Measurements from ENCODE around the gene CAPN7.

CAPN7 gene

GRCh38 chr3:15267502-15267901 is 61.5 kb downstream of the CAPN7 start:
- Histone ChIP-seq H3K27me3 (no peaks in the 10 kb centered on the region), H3K4me1 (ENCODE audit: control insufficient read depth in 1 of 2, insufficient read depth in 1 of 2, low read depth in 1 of 2, low read length in 1 of 2) (peaks cover 47 to 55% of the 10 kb centered on the region in 2 experiments), H3K9me3 (no peaks in the 10 kb centered on the region), H3K4me3 (ENCODE audit: low read depth in 1 of 2, low read length in 1 of 2) (no peak overlapping the region), H3K27ac (peak overlapping the region; percentile 94), H3K36me3 (peaks cover 40% of the 10 kb centered on the region)
- TF ChIP-seq, protein P1, sequence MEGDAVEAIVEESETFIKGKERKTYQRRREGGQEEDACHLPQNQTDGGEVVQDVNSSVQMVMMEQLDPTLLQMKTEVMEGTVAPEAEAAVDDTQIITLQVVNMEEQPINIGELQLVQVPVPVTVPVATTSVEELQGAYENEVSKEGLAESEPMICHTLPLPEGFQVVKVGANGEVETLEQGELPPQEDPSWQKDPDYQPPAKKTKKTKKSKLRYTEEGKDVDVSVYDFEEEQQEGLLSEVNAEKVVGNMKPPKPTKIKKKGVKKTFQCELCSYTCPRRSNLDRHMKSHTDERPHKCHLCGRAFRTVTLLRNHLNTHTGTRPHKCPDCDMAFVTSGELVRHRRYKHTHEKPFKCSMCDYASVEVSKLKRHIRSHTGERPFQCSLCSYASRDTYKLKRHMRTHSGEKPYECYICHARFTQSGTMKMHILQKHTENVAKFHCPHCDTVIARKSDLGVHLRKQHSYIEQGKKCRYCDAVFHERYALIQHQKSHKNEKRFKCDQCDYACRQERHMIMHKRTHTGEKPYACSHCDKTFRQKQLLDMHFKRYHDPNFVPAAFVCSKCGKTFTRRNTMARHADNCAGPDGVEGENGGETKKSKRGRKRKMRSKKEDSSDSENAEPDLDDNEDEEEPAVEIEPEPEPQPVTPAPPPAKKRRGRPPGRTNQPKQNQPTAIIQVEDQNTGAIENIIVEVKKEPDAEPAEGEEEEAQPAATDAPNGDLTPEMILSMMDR (IDR thresholded peaks at IDR 0.05), result no peak

DNA sequence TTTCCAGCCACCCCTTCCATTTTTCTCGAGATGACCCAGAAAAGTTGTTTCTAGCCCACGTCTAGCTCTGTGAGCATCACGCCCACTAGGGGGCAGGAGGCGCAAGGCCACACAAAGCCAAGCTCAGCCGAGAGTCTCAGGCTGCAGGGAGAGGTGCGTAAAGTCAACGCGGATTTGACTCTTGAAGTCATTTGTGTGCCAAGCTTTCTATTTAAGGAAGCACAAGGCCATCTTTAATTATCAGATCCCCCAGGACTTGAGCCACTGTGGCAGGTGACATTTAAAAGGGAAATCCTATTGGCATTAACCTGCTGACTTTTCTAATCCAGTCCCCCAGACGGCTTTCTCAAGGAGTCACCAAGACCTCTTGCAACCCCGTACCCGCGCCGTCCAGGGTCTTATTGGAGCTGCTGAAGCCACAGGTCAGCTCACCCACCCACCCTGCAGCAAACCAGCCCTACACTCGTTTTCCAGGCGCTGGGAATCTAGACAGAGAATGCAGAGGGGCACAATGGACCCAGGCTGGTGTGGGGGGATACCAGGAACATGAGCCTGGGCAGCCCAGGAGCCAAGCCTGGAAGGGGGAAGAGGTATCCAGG is 62.1 kb downstream of the CAPN7 start:
- no peaks in the 10 kb centered on the region for H3K27me3 ChIP-seq
- no peaks in the 10 kb centered on the region for H3K9me3 ChIP-seq
- H3K4me3 ChIP-seq (ENCODE audit: low read depth in 1 of 2, low read length in 1 of 2), result peak overlapping the region in 1 of 2 experiments; percentile 51
- H3K27ac ChIP-seq, result peak overlapping the region; percentile 94
- peaks cover 38% of the 10 kb centered on the region for H3K36me3 ChIP-seq
- H3K4me1 ChIP-seq (ENCODE audit: control insufficient read depth in 1 of 2, insufficient read depth in 1 of 2, low read depth in 1 of 2, low read length in 1 of 2), result peaks cover 54 to 61% of the 10 kb centered on the region in 2 experiments
- TF ChIP-seq, protein P1 (IDR thresholded peaks at IDR 0.05), result peak; percentile 90

DNA sequence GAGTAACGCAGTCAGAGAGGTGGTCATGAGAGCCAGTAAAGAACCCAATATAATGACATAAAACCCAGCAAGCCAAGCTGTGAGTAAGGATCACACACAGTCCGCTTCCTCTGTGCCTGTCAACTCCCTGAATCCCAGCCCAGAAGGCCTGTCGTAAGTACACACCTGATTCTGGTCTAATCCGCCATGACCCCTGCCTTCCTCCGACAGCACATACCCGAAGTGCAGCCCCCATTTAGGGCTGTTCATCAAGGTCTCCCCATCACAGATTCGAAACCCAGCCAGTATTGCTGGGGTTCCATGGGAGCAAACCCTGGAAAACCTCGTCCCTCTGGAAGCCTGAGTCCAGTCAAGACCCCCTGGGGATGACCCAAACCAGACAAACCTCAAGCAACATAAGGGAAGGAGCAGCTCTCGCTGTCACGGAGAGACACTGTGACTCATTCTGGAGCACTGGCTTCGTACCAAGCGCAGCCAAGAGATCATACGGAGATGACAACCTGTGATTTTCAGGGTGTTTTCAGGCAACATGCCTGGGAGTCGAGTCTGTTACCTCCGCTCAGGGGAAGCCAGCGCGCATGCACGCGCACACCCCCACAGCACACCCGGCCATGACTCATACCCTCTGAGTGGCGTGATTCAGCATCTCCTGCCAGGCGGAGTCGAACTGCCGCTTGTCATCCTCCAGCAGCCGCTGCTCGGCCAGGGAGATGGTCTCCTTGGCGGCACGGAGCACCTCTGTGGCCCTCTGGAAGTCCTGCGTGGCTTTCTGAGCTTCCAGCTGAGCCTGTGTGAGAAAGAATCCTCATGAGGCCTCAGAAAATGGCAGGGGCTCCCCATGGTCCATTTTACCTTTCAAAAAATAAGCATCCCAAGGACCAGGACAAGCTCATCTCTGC is 63.3 kb downstream of the CAPN7 start:
- H3K36me3 ChIP-seq, result peaks cover 38% of the 10 kb centered on the region
- no peaks in the 10 kb centered on the region for H3K9me3 ChIP-seq
- H3K4me1 ChIP-seq (ENCODE audit: control insufficient read depth in 1 of 2, insufficient read depth in 1 of 2, low read depth in 1 of 2, low read length in 1 of 2), result peaks cover 66 to 73% of the 10 kb centered on the region in 2 experiments
- TF ChIP-seq, protein P1 (IDR thresholded peaks at IDR 0.05), result peak; percentile 61
- H3K4me3 ChIP-seq (ENCODE audit: low read depth in 1 of 2, low read length in 1 of 2), result peak overlapping the region; percentile 50 to 51
- no peaks in the 10 kb centered on the region for H3K27me3 ChIP-seq
- H3K27ac ChIP-seq, result peak overlapping the region; percentile 94

- TF ChIP-seq, protein P1 (IDR thresholded peaks at IDR 0.05), result no peak
- peak overlapping the region; percentile 94 for H3K27ac ChIP-seq
Measured at GRCh38 chr3:15271030-15271429, 65.0 kb downstream of the CAPN7 start.

GRCh38 chr3:15271785-15272381 is 65.8 kb downstream of the CAPN7 start:
- peaks cover 17% of the 10 kb centered on the region for H3K36me3 ChIP-seq
- no peaks in the 10 kb centered on the region for H3K27me3 ChIP-seq
- no peaks in the 10 kb centered on the region for H3K9me3 ChIP-seq
- H3K4me1 ChIP-seq (ENCODE audit: control insufficient read depth in 1 of 2, insufficient read depth in 1 of 2, low read depth in 1 of 2, low read length in 1 of 2), result peaks cover 78 to 91% of the 10 kb centered on the region in 2 experiments
- peak overlapping the region; percentile 43 to 49 for H3K4me3 ChIP-seq (ENCODE audit: low read depth in 1 of 2, low read length in 1 of 2)
- peak overlapping the region; percentile 94 for H3K27ac ChIP-seq
- TF ChIP-seq, protein P1 (IDR thresholded peaks at IDR 0.05), result peak; percentile 59

More at GRCh38 chr3:15271030-15271429, 65.0 kb downstream of the CAPN7 start:
- no peaks in the 10 kb centered on the region for H3K9me3 ChIP-seq
- H3K4me3 ChIP-seq (ENCODE audit: low read depth in 1 of 2, low read length in 1 of 2), result peak overlapping the region; percentile 43 to 49
- peaks cover 25% of the 10 kb centered on the region for H3K36me3 ChIP-seq
- peaks cover 78 to 89% of the 10 kb centered on the region in 2 experiments for H3K4me1 ChIP-seq (ENCODE audit: control insufficient read depth in 1 of 2, insufficient read depth in 1 of 2, low read depth in 1 of 2, low read length in 1 of 2)
- H3K27me3 ChIP-seq, result no peaks in the 10 kb centered on the region

All from neutrophil (primary cell).